ENCODE results near the gene PBXIP1. TPM values are rescaled to one million over a fixed set of nuclear protein-coding genes. Genes with fewer than 3 reads are reported as not detected.
A peak's percentile ranks its signal among the peaks of the same experiment; 100 is the strongest.

PBXIP1 gene
- total RNA-seq, 1 donor from 2014 or later = 75.7 TPM

GRCh38 chr1:155000411-155000725, 44.5 kb upstream of the PBXIP1 start:
- DNase-seq = no peak

GRCh38 chr1:154999571-155000410, 43.9 kb upstream of the PBXIP1 start:
- no peaks in the 10 kb centered on the region for H3K36me3 ChIP-seq
- H3K4me3 ChIP-seq = peak overlapping the region; percentile 88
- H3K9me3 ChIP-seq = no peaks in the 10 kb centered on the region
- peaks cover 26% of the 10 kb centered on the region for H3K4me1 ChIP-seq
- H3K27me3 ChIP-seq = no peaks in the 10 kb centered on the region
- intact Hi-C loops (cut with DNase I) = no loop called here
- peak overlapping the region; percentile 90 for H3K27ac ChIP-seq
- ATAC-seq (no peak), DNase-seq (peak; percentile 75)
- TF ChIP-seq, protein P1, sequence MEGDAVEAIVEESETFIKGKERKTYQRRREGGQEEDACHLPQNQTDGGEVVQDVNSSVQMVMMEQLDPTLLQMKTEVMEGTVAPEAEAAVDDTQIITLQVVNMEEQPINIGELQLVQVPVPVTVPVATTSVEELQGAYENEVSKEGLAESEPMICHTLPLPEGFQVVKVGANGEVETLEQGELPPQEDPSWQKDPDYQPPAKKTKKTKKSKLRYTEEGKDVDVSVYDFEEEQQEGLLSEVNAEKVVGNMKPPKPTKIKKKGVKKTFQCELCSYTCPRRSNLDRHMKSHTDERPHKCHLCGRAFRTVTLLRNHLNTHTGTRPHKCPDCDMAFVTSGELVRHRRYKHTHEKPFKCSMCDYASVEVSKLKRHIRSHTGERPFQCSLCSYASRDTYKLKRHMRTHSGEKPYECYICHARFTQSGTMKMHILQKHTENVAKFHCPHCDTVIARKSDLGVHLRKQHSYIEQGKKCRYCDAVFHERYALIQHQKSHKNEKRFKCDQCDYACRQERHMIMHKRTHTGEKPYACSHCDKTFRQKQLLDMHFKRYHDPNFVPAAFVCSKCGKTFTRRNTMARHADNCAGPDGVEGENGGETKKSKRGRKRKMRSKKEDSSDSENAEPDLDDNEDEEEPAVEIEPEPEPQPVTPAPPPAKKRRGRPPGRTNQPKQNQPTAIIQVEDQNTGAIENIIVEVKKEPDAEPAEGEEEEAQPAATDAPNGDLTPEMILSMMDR (IDR thresholded peaks at IDR 0.05) = no peak

More at GRCh38 chr1:155000411-155000725, 44.5 kb upstream of the PBXIP1 start:
- Histone ChIP-seq H3K4me3 (peak overlapping the region; percentile 88), H3K9me3 (no peaks in the 10 kb centered on the region), H3K27me3 (no peaks in the 10 kb centered on the region), H3K27ac (peak overlapping the region; percentile 90), H3K4me1 (peaks cover 32% of the 10 kb centered on the region), H3K36me3 (no peaks in the 10 kb centered on the region)
- TF ChIP-seq, protein P1 (IDR thresholded peaks at IDR 0.05) = no peak
- intact Hi-C loops (cut with DNase I) = no loop called here
- ATAC-seq = no peak

DNA sequence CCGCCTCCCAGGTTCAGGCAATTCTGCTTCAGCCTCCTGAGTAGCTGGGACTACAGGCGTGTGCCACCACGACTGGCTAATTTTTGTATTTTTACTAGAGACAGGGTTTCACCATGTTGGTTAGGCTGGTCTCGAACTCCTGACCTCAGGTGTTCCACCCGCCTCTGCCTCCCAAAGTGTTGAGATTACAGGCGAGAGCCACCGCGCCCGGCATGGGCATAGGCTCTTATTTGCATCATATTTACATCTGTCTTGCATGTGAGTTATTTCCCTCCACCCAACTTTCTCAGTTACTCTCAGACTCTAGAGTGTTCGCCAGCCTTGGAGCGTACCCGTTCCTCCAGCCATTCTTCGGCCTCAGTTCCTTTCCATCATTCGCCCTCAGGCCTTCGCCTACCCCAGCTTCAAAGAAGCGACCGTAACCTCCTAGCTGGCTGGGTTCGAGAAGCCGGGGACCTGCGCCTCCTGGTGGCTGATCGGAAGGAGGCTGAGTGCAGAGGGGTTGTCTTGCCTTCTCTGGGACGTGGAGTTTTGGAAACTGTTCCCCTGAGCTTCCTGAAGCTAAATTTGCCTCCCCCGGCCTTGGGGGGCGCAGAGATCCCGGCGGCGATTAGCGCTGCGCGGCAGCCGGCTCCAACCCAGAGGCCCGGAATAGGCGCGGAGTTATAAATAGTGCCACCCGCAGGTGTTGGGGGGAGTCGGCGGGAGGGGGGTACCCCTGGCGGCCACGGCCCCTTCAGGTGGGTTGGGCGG, 43.1 kb upstream of the PBXIP1 start:
- no peaks in the 10 kb centered on the region for H3K36me3 ChIP-seq
- TF ChIP-seq, protein P1 (IDR thresholded peaks at IDR 0.05) = peak; percentile 81
- peak overlapping the region; percentile 90 for H3K27ac ChIP-seq
- no peaks in the 10 kb centered on the region for H3K27me3 ChIP-seq
- H3K9me3 ChIP-seq = no peaks in the 10 kb centered on the region
- peaks cover 18% of the 10 kb centered on the region for H3K4me1 ChIP-seq
- peak overlapping the region; percentile 88 for H3K4me3 ChIP-seq
- DNase-seq (peak; percentile 86), ATAC-seq (no peak)
- intact Hi-C loops (cut with DNase I) = no loop called here

DNA sequence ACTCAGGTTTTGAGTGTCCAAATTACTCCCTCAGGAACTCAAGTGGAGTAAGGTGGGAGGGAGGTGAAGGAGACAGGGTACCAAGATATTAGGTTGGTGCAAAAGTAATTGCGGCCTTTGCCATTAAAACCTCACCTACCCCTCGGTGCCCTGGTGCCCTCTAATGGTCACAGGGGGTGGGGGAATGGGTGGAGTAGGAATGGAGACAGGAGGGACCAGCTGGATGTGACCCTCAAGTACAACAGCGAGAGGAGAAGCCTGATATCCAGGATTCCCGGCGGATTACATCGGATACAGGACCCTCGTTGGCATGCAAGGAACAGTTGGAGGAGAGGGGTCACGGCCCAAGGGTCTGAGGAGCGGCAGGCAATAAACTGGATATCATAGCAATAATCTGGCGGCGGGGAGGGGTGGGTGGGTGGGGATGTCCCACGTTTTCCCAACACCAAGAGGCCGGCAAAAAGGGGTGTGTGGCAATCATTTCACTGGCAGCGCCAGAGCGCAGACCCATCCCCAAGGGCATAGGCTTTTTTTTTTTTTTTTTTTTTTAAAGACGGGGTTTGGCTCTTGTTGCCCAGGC, 42.4 kb upstream of the PBXIP1 start:
- H3K27me3 ChIP-seq = no peaks in the 10 kb centered on the region
- no peak overlapping the region for H3K4me3 ChIP-seq
- peaks cover 17% of the 10 kb centered on the region for H3K4me1 ChIP-seq
- no peak overlapping the region for H3K27ac ChIP-seq
- ATAC-seq (no peak), DNase-seq (peak; percentile 37)
- intact Hi-C loops (cut with DNase I) = no loop called here
- no peaks in the 10 kb centered on the region for H3K36me3 ChIP-seq
- H3K9me3 ChIP-seq = no peaks in the 10 kb centered on the region
- TF ChIP-seq, protein P1 (IDR thresholded peaks at IDR 0.05) = no peak

GRCh38 chr1:154996966-154997701, 41.2 kb upstream of the PBXIP1 start:
- Histone ChIP-seq H3K4me1 (peaks cover 17% of the 10 kb centered on the region), H3K4me3 (no peak overlapping the region), H3K9me3 (no peaks in the 10 kb centered on the region), H3K36me3 (no peaks in the 10 kb centered on the region), H3K27me3 (no peaks in the 10 kb centered on the region), H3K27ac (no peak overlapping the region)
- intact Hi-C loops (cut with DNase I) = no loop called here
- ATAC-seq (no peak), DNase-seq (peak; percentile 55)
- TF ChIP-seq, protein P1 (IDR thresholded peaks at IDR 0.05) = no peak

Data from upper lobe of right lung (tissue), 1 donor.